Parietal lobe (tissue), 2 donors: ENCODE measurements around the gene METTL15. TPM values are rescaled to one million over a fixed set of nuclear protein-coding genes. Genes with fewer than 3 reads are reported as not detected.

Experiments used
- small RNA-seq: library from RNA; depleted of rRNA; stranded (forward); fragments of <200 nt; gene quantifications from one replicate; pipeline ENCODE3, GENCODE V24; 2014; ENCODE audit warnings: low replicate concordance
- total RNA-seq: library from RNA; depleted of rRNA; stranded (reverse); fragments of >200 nt; gene quantifications from one replicate; pipeline ENCODE4 v1.2.3, GENCODE V29; 2014

Gene METTL15, protein sequence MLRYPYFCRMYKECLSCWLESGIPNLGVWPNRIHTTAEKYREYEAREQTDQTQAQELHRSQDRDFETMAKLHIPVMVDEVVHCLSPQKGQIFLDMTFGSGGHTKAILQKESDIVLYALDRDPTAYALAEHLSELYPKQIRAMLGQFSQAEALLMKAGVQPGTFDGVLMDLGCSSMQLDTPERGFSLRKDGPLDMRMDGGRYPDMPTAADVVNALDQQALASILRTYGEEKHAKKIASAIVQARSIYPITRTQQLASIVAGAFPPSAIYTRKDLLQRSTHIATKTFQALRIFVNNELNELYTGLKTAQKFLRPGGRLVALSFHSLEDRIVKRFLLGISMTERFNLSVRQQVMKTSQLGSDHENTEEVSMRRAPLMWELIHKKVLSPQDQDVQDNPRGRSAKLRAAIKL
- total RNA-seq, result 23.8 TPM

DNA sequence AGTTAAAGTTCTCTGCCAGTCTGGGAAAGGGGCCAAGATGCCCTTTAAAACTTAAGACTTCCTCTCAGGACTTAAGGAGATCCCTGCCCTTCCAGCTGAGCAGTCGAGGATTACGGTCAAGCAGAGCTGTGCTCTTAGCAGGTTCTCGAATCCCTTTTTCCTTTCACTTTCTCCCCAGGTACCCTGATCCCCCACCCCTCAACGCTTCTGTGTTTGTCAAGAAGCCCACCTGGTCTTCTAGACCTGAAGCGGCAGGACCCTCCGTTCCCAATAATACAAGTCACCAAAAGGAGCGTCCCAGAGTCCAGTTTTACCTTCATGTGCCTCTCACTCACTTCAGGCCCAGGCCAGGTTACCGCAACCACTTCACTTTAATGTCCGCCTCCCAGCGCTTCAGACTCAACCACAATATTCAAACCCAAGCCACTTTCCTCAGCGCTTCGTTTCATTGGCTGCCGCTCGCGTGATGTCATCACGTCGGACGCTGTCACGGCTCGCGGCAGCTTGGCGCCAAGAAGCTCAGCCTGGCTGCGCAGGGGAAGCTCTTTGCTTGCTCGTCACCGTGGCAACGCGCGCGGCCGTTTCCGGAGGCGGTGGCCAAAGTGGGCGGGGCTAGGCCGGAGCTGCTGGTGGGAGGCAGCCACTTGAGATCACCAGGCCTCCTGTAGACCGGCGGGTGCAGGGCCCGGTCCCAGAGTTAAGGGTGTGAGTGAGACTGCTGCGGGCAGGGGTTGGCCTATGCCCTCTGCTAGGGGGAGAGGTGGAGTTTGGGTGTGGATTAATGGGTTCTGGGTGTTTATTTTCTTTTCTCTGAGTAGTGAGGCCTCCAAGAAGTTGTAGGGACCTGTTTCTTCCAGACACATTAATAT, at the start of gene METTL15, which contains the start of gene KIF18A:
METTL15 (plus strand) TSS at position 639 of the 869 bp plus-strand sequence. CDS start 4,947 bp downstream, outside the sequence.
KIF18A (minus strand) TSS at position 407 of the 869 bp plus-strand sequence. CDS start 10,209 bp downstream, outside the sequence.

Small RNA genes lying within 50 kb of the gene (small RNA-seq; reads per million reads assigned to genes)
- not detected for gene AC023206.1

Other genes with a start within 250 kb of the METTL15 start
- gene KIF18A, start 232 bp upstream of the METTL15 start, total RNA-seq, result 8.1 TPM